Heart right ventricle (tissue), 16 donors: ENCODE measurements around the gene AQR. TPM values are rescaled to one million over a fixed set of nuclear protein-coding genes. Genes with fewer than 3 reads are reported as not detected.

Experiments
- ATAC-seq, 8 donors: fragments of 200-7000 bp; cut with Tn5 transposase; one replicate each; pipeline ENCODE4 v1.9.1; 2020; ENCODE audit warnings: mild to moderate bottlenecking in 8 of 8, moderate library complexity in 8 of 8, moderate number of reproducible peaks in 1 of 8
- DNase-seq, 2 donors: peaks; one replicate each; pipeline ENCODE4 v3.0.0-alpha.2; 2020
- H3K27ac ChIP-seq, 10 donors: fragments of 200-600 bp; sonication (generic) in 2 of 10; one replicate each; pipeline versions ENCODE4 v1.5.0 to v1.8.0; 2020 to 2022; ENCODE audit warnings: mild to moderate bottlenecking in 3 of 10
- H3K27me3 ChIP-seq, 7 donors: fragments of 200-600 bp; one replicate each; pipeline ENCODE4 v1.8.0; 2021 to 2022; ENCODE audit warnings: mild to moderate bottlenecking in 2 of 7
- H3K36me3 ChIP-seq, 9 donors: fragments of 200-600 bp; sonication (generic) in 1 of 9; one replicate each; pipeline versions ENCODE4 v1.5.0 to v1.8.0; 2020 to 2022; ENCODE audit warnings: mild to moderate bottlenecking in 2 of 9
- H3K4me1 ChIP-seq, 9 donors: fragments of 200-600 bp; sonication (generic) in 1 of 9; one replicate each; pipeline versions ENCODE4 v1.5.0 to v1.8.0; 2020 to 2022; ENCODE audit warnings: mild to moderate bottlenecking in 4 of 9
- H3K4me3 ChIP-seq, 10 donors: fragments of 200-600 bp; sonication (generic) in 2 of 10; one replicate each; pipeline versions ENCODE4 v1.5.0 to v1.8.0; 2020 to 2022; ENCODE audit warnings: mild to moderate bottlenecking in 7 of 10, moderate library complexity in 2 of 10
- H3K9me3 ChIP-seq, 11 donors: fragments of 200-600 bp in 10 of 11; sonication (generic) in 2 of 11; one replicate each; pipeline versions ENCODE4 v1.5.0 to v1.8.0; 2013 to 2022; ENCODE audit warnings: mild to moderate bottlenecking in 2 of 11, control low read depth in 1 of 11, moderate library complexity in 1 of 11
- WGBS, 2 donors: extraction: QIAGEN DNeasy Blood & Tissue Kit; methylation state at CpG; one replicate each; pipeline ENCODE4 v1.1.7; 2013; ENCODE audit warnings: inconsistent platforms in 1 of 2; 5-methylcytosine and 5-hydroxymethylcytosine counted together
- intact Hi-C, 10 donors: fragments of 100-400 bp; cut with DNase I; formaldehyde crosslinking; loops; one replicate each; pipeline versions ENCODE4 v1.11.1 to v1.14.2; 2022
- polyA plus RNA-seq, 2 donors: library from polyadenylated mRNA; stranded (reverse); fragments of 200-250 nt; gene quantifications; one replicate each; pipeline ENCODE4 v1.2.3, GENCODE V29; 2013
- total RNA-seq, 10 donors: library from RNA; stranded (reverse); fragmentation: NEBNext Ultra II Directional in 3 of 10; extraction: Animal tissue kit (Norgen Biotek cat#: 25700) in 3 of 10; gene quantifications; one replicate each; pipeline versions ENCODE4 v1.2.1 to v1.2.4, GENCODE V29; 2021 to 2023
- TF ChIP-seq, protein P1 (sequence below), 9 donors: fragments of 200-600 bp; sonication (generic) in 2 of 9; IDR thresholded peaks; one replicate each; pipeline versions ENCODE4 v1.5.0 to v1.8.0; 2021 to 2022; ENCODE audit warnings: antibody characterized with exemption in 9 of 9, mild to moderate bottlenecking in 5 of 9, moderate library complexity in 1 of 9
- donor health status: Arrhythmogenic right ventricular cardiomyopathy.
- donor health status: ischemic (EF 13 %, LVEDD 7.1; RV severe dilation, severe dysfunction).
- donor health status: healthy with polysubstance abuse.
- donor health status: DM: no; HTN: yes; CAD: no.
- donor health status: DM: no; HTN: no; CAD: no.
- donor health status: ischemic (EF 25% LVEDD 6.9; RV normal size, moderate dysfunction).
- donor health status: ischemic (EF 25% LVEDD 5.7; RV mildly dilated, moderate dysfunction).
- donor health status: healthy.
- donor health status: DM: yes; HTN: yes; CAD: no.
- donor health status: Ischemic cardiomyopathy.
- donor health status: ischemic (EF 35%, LVEDD 5.7; RV mildly dilated, moderate dysfunction).
- donor health status: nonischemic (EF 11% LVEDD 7.7; RV severe dilation, severe dysfunction).
- donor health status: DM: yes; HTN: yes; CAD: no.
- donor health status: PGD.
- donor health status: ischemic (EF 29% LVEDD 5.4; RV normal size, mild dysfunction).
- donor health status: nonischemic (EF 23%, LVEDD 6.1; RV moderate dilation, normal function).

AQR gene
- total and polyA plus RNA-seq, 12 donors = 6.5 to 14.6 (median 10.8) TPM

DNA sequence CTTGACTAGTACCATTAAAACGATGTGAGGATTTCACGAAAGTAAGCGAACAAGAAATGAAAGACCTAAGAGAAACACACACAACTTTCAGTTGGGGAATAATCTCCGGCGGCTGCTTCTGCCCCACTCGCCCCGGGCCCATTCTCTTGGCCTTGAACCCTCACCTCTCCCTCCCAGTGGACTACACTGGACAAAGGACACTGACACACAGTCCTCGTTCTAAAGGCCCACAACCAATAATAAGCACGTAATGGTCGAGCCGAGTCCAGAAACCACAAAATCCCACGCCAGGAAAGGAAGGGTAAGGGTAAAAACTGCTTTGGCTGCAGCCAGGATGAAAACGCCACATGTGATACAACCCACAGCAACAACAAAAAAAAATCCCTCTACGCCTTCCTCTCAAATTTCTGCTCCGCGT, 18.1 kb upstream of the AQR start:
- peaks cover 7 to 48% (median 40%) of the 10 kb centered on the region in 9 donors for H3K4me1 ChIP-seq
- 0 to 1% methylated on average over 16 of the region's 16 CpGs for WGBS, 2 donors
- intact Hi-C loops = loop anchor here in 4 of 10 donors (1.0 to 2.0 kb wide), 2 partner anchors 18 to 19 kb away; partner anchors contain the start of gene AQR (in 4 of the 4)

DNA sequence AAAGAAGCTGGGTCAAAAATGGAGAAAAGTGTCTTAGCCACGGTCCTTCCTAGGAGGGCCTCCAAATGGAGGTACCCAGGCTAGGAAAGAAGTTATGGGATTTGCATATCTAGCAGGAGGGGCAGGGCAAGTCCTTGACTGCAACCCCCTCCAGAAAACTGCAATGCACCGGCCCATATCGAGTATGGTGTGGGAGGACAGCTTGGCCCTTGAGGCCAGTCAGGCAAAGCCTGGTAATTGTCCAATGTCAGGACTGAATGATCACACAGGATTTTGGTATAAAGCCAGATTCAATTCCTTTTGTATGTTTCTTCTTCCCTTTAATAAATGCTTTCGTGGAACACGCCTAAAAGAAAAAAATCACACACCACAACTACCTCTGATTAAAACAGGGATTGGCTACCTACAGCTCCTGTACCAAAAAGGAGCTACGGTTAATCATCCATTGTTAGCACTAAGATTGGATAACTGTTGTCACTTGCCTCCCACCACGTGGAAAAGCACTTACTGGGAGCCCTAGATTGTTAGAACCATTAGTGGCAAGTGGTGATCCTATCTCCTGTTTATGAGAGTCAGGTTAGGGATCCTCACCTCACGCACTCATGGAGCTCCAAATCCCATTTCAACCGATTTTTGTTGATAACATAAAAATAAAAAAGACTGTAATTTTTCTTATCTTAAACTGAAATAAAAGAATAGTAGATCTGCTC, 17.4 kb upstream of the AQR start:
- 15% methylated on average over 9 of the region's 9 CpGs for WGBS, 2 donors
- ATAC-seq (no peak), DNase-seq (no peak)
- H3K27ac ChIP-seq = peak overlapping the region in 8 of 10 donors; percentile 96 to 100 (median 99)
- TF ChIP-seq, protein P1, sequence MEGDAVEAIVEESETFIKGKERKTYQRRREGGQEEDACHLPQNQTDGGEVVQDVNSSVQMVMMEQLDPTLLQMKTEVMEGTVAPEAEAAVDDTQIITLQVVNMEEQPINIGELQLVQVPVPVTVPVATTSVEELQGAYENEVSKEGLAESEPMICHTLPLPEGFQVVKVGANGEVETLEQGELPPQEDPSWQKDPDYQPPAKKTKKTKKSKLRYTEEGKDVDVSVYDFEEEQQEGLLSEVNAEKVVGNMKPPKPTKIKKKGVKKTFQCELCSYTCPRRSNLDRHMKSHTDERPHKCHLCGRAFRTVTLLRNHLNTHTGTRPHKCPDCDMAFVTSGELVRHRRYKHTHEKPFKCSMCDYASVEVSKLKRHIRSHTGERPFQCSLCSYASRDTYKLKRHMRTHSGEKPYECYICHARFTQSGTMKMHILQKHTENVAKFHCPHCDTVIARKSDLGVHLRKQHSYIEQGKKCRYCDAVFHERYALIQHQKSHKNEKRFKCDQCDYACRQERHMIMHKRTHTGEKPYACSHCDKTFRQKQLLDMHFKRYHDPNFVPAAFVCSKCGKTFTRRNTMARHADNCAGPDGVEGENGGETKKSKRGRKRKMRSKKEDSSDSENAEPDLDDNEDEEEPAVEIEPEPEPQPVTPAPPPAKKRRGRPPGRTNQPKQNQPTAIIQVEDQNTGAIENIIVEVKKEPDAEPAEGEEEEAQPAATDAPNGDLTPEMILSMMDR (IDR thresholded peaks at IDR 0.05) = no peak
- peaks cover 0 to 34% (median 14%) of the 10 kb centered on the region in 9 donors for H3K36me3 ChIP-seq
- intact Hi-C loops = no loop called here
- no peaks in the 10 kb centered on the region for H3K9me3 ChIP-seq
- peak overlapping the region; percentile 54 to 98 (median 89) for H3K4me3 ChIP-seq
- no peaks in the 10 kb centered on the region for H3K27me3 ChIP-seq
- H3K4me1 ChIP-seq = peaks cover 7 to 48% (median 40%) of the 10 kb centered on the region in 9 donors

More for the DNA sequence above, 18.1 kb upstream of the AQR start:
- H3K9me3 ChIP-seq = no peaks in the 10 kb centered on the region
- no peak for DNase-seq
- H3K4me3 ChIP-seq = peak overlapping the region; percentile 54 to 98 (median 89)
- peaks cover 0 to 27% (median 8%) of the 10 kb centered on the region in 9 donors for H3K36me3 ChIP-seq
- TF ChIP-seq, protein P1 (IDR thresholded peaks at IDR 0.05) = no peak
- ATAC-seq = peak in 7 of 8 donors; percentile 3 to 16 (median 5)
- peak overlapping the region; percentile 96 to 100 (median 98) for H3K27ac ChIP-seq
- H3K27me3 ChIP-seq = no peaks in the 10 kb centered on the region

DNA sequence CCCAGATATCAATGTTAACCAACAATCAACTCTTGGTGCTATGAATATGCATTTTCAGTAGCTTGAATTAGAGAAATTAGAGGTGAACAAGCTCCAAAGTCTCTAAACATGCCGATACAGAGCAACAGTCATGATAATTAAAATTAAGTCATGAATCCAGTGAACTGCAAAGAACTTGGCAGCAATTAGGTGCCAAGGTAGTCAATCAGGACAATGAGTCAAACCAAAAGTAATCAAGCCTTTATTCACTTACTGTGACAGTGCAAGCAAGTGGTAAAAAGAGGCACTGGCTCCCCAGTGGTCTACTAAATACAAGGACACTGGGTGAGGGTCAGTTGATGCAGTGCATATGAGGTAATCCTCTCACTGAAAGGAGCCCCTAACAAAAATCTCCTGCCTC, 16.8 kb upstream of the AQR start:
- 76 to 86% methylated on average over 1 of the region's 1 CpG for WGBS, 2 donors
- TF ChIP-seq, protein P1 (IDR thresholded peaks at IDR 0.05) = no peak
- peak overlapping the region in 8 of 10 donors; percentile 84 to 98 (median 90) for H3K4me3 ChIP-seq
- no peaks in the 10 kb centered on the region for H3K9me3 ChIP-seq
- no peak for DNase-seq
- H3K4me1 ChIP-seq = peaks cover 7 to 48% (median 40%) of the 10 kb centered on the region in 9 donors
- no peak for ATAC-seq
- peaks cover 0 to 40% (median 15%) of the 10 kb centered on the region in 9 donors for H3K36me3 ChIP-seq
- no peaks in the 10 kb centered on the region for H3K27me3 ChIP-seq
- intact Hi-C loops = no loop called here
- peak overlapping the region in 6 of 10 donors; percentile 1 to 99 (median 98) for H3K27ac ChIP-seq

DNA sequence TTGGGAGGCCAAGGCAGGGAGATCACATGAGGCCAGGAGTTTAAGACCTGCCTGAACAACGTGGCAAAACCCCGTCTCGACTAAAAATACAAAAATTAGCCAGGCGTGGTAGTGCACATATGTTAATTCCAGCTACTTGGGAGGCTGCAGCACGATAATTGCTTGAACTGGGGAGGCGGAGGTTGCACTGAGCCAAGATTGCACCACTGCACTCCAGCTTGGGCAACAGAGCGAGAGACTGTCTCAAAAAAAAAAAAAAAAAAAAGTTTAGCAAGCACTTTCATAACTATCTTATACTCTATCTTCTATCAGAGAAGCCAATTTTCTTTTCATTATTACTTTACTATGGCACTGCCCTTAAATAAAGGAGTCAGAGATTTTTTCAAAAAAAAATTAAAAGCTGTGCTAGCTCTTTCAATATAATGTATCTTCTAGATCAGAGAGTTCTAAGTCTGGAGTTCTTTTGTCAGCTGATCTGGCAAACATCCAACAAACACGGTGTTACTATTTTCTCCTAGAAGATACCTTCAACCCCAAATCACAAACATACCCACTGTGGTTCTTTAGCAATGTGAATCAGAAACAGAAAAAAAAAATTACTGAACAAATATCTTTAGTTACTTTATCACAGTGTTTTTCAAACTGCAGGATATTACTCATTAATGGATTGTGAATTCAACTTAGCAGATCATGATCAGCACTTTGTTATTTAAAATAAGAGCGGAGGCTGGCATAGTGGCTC, 15.5 kb upstream of the AQR start:
- Histone ChIP-seq H3K9me3 (no peaks in the 10 kb centered on the region), H3K4me3 (peak overlapping the region in 3 of 10 donors; percentile 7 to 95 (median 88)), H3K4me1 (peaks cover 7 to 48% (median 40%) of the 10 kb centered on the region in 9 donors), H3K27ac (peak overlapping the region in 9 of 10 donors; percentile 0 to 96 (median 28)), H3K27me3 (no peaks in the 10 kb centered on the region), H3K36me3 (peaks cover 0 to 46% (median 15%) of the 10 kb centered on the region in 9 donors)
- intact Hi-C loops = no loop called here
- no peak for ATAC-seq
- DNase-seq = no peak
- WGBS, 2 donors = 48 to 53% methylated on average over 9 of the region's 9 CpGs
- TF ChIP-seq, protein P1 (IDR thresholded peaks at IDR 0.05) = no peak
